GM12873 (cell line): ENCODE measurements around the gene NSUN7.

Source experiments
- CTCF ChIP-seq: IDR thresholded peaks from 2 replicates; pipeline ENCODE4 v1.5.1; 2012; ENCODE audit warnings: low read depth, mild to moderate bottlenecking, moderate library complexity, low read length, control low read depth; ENCODE audit not compliant: insufficient read depth; ENCODE audit errors: missing control alignments

The NSUN7 gene

GRCh38 chr4:40749717-40750460 lies at the start of gene NSUN7:
Gene NSUN7 (plus strand): TSS chr4:40749955. CDS start chr4:40750694, 739 bp downstream.
- TF ChIP-seq CTCF: no peak

- TF ChIP-seq CTCF: no peak
Measured at GRCh38 chr4:40702137-40702799, 47.5 kb upstream of the NSUN7 start.

GRCh38 chr4:40702800-40703151 lies 47.0 kb upstream of the NSUN7 start:
- TF ChIP-seq CTCF: no peak

- no peak for TF ChIP-seq CTCF
Measured at GRCh38 chr4:40704073-40704472, 45.7 kb upstream of the NSUN7 start.

GRCh38 chr4:40710484-40711254 lies 39.1 kb upstream of the NSUN7 start:
- TF ChIP-seq CTCF: no peak

GRCh38 chr4:40713798-40714197 lies 36.0 kb upstream of the NSUN7 start:
- TF ChIP-seq CTCF: no peak

- no peak for TF ChIP-seq CTCF
Measured at GRCh38 chr4:40718586-40718985, 31.2 kb upstream of the NSUN7 start.
